BE2C (cell line): ENCODE data around the gene ATP1A2.

ENCODE experiments used
- DNase-seq: peaks from one replicate; pipeline ENCODE4 v3.0.0-alpha.2; 2020
- H3K27me3 ChIP-seq: fragments of 250-450 bp; sonication (Bioruptor Pico); 2 replicates; pipeline ENCODE4 v1.5.1; 2020; ENCODE audit warnings: mild to moderate bottlenecking
- H3K36me3 ChIP-seq: fragments of 250-450 bp; sonication (Bioruptor Pico); 2 replicates; pipeline ENCODE4 v1.5.1; 2020; ENCODE audit warnings: mild to moderate bottlenecking
- H3K4me1 ChIP-seq: fragments of 250-450 bp; sonication (Bioruptor Pico); 2 replicates; pipeline ENCODE4 v1.5.1; 2020
- H3K4me3 ChIP-seq: 2 replicates; pipeline ENCODE4 v1.5.1; 2011; ENCODE audit warnings: low read depth, low read length
- H3K9me3 ChIP-seq: fragments of 250-450 bp; sonication (Bioruptor Pico); 2 replicates; pipeline ENCODE4 v1.5.1; 2020
- TF ChIP-seq, protein P1 (sequence below): IDR thresholded peaks from 2 replicates; pipeline ENCODE4 v1.5.1; 2012; ENCODE audit warnings: mild to moderate bottlenecking, low read depth, low read length

The ATP1A2 gene

GRCh38 chr1:160083968-160084770 is 31.4 kb upstream of the ATP1A2 start:
- TF ChIP-seq, protein P1, sequence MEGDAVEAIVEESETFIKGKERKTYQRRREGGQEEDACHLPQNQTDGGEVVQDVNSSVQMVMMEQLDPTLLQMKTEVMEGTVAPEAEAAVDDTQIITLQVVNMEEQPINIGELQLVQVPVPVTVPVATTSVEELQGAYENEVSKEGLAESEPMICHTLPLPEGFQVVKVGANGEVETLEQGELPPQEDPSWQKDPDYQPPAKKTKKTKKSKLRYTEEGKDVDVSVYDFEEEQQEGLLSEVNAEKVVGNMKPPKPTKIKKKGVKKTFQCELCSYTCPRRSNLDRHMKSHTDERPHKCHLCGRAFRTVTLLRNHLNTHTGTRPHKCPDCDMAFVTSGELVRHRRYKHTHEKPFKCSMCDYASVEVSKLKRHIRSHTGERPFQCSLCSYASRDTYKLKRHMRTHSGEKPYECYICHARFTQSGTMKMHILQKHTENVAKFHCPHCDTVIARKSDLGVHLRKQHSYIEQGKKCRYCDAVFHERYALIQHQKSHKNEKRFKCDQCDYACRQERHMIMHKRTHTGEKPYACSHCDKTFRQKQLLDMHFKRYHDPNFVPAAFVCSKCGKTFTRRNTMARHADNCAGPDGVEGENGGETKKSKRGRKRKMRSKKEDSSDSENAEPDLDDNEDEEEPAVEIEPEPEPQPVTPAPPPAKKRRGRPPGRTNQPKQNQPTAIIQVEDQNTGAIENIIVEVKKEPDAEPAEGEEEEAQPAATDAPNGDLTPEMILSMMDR, result peak; percentile 63
- DNase-seq, result peak; percentile 61
- peaks cover 52% of the 10 kb centered on the region for H3K27me3 ChIP-seq
- H3K4me3 ChIP-seq, result peak overlapping the region; percentile 49
- H3K4me1 ChIP-seq, result no peaks in the 10 kb centered on the region
- H3K36me3 ChIP-seq, result no peaks in the 10 kb centered on the region
- H3K9me3 ChIP-seq, result no peaks in the 10 kb centered on the region

DNA sequence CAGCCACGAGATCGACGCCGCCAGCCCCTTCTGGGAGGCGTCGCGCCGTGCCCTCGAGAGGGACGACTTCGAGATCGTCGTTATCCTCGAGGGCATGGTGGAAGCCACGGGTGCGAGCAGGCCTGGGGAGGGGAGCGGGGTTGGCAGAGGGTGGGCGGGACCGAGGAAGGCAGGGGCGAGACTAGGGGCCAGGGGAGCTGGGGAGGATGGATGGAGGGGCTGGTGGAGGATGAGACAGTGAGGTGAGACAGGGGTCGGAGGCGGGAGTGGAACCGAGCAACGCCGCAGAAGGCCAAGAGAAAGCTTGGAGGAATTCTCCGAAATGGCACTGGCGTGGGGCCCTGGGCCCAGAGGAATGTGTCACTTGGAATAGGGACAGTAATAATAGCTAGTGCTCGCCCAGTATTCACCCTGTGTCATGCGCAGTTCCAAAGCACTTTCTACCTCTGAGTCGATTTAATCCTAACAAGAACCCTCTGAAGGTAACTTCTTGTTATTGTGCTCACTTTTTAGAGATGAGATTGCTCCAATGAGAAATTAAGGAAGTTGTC is 30.7 kb upstream of the ATP1A2 start:
- no peak for DNase-seq
- H3K27me3 ChIP-seq, result peaks cover 48% of the 10 kb centered on the region
- no peaks in the 10 kb centered on the region for H3K9me3 ChIP-seq
- no peaks in the 10 kb centered on the region for H3K36me3 ChIP-seq
- no peaks in the 10 kb centered on the region for H3K4me1 ChIP-seq
- TF ChIP-seq, protein P1, result no peak
- no peak overlapping the region for H3K4me3 ChIP-seq

GRCh38 chr1:160085686-160086455 is 29.7 kb upstream of the ATP1A2 start:
- DNase-seq, result peak; percentile 84
- no peaks in the 10 kb centered on the region for H3K4me1 ChIP-seq
- no peaks in the 10 kb centered on the region for H3K9me3 ChIP-seq
- H3K4me3 ChIP-seq, result no peak overlapping the region
- TF ChIP-seq, protein P1, result peak; percentile 94
- peaks cover 38% of the 10 kb centered on the region for H3K27me3 ChIP-seq
- no peaks in the 10 kb centered on the region for H3K36me3 ChIP-seq

- Histone ChIP-seq H3K36me3 (no peaks in the 10 kb centered on the region), H3K4me3 (no peak overlapping the region), H3K9me3 (no peaks in the 10 kb centered on the region), H3K4me1 (no peaks in the 10 kb centered on the region), H3K27me3 (peaks cover 32% of the 10 kb centered on the region)
- TF ChIP-seq, protein P1, result no peak
- DNase-seq, result no peak
Observed at GRCh38 chr1:160086456-160086892, 29.1 kb upstream of the ATP1A2 start.

DNA sequence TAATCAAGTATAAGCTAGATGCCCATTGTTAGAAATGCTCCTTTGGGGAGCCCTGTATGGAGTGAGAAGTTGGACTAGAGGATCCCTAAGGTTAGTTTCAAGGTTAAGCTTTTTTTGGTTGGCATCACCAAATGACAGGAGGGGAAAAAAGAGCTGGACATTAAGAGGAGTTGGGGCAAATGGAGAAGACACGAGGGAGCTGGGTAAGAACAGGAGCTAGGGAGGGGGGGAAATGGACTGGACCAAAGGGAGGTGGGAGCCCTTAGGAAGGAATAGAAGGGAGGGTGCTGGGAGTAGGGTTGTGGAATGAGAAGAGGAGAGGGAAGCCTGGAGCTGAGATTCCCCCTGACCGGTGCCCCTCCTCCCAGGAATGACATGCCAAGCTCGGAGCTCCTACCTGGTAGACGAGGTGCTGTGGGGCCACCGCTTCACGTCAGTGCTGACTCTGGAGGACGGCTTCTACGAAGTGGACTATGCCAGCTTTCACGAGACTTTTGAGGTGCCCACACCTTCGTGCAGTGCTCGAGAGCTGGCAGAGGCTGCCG is 28.4 kb upstream of the ATP1A2 start:
- no peaks in the 10 kb centered on the region for H3K36me3 ChIP-seq

More for the DNA sequence above, 28.4 kb upstream of the ATP1A2 start:
- no peaks in the 10 kb centered on the region for H3K9me3 ChIP-seq
- TF ChIP-seq, protein P1, result no peak
- H3K27me3 ChIP-seq, result peaks cover 24% of the 10 kb centered on the region
- DNase-seq, result no peak
- H3K4me1 ChIP-seq, result no peaks in the 10 kb centered on the region
- no peak overlapping the region for H3K4me3 ChIP-seq
